Colon (tissue), 2 donors: Measurements from ENCODE around the gene BBS9.

Experiments
- FAIRE-seq: peaks from 2 replicates; lab custom pipeline; 2012; peaks lifted over from hg19 to GRCh38; lab: Jason Lieb, UNC
- donor health status: control.
- donor health status: control.

The BBS9 gene

GRCh38 chr7:33614357-33615117 is 485.2 kb downstream of the BBS9 start:
- FAIRE-seq: no peak

GRCh38 chr7:33616752-33617151 is 487.4 kb downstream of the BBS9 start:
- no peak for FAIRE-seq

- no peak for FAIRE-seq
These were observed 489.9 kb downstream of the BBS9 start for GRCh38 chr7:33619264-33619663.

- FAIRE-seq: peak; percentile 10
These were observed 493.9 kb downstream of the BBS9 start for GRCh38 chr7:33623267-33623666.

- no peak for FAIRE-seq
These were observed 494.9 kb downstream of the BBS9 start for GRCh38 chr7:33624215-33624614.

GRCh38 chr7:33626869-33627268 is 497.5 kb downstream of the BBS9 start:
- no peak for FAIRE-seq

- no peak for FAIRE-seq
These were observed 498.4 kb downstream of the BBS9 start for GRCh38 chr7:33627741-33628140.

- no peak for FAIRE-seq
These were observed 499.5 kb downstream of the BBS9 start for GRCh38 chr7:33628894-33629293.

GRCh38 chr7:33630359-33630758 is 501.0 kb downstream of the BBS9 start:
- FAIRE-seq: no peak

- no peak for FAIRE-seq
These were observed 503.0 kb downstream of the BBS9 start for GRCh38 chr7:33632322-33632721.

- no peak for FAIRE-seq
These were observed 503.6 kb downstream of the BBS9 start for GRCh38 chr7:33632840-33633525.

GRCh38 chr7:33634606-33635005 is 505.2 kb downstream of the BBS9 start:
- no peak for FAIRE-seq

- FAIRE-seq: no peak
These were observed 507.0 kb downstream of the BBS9 start for GRCh38 chr7:33636359-33636758.

- FAIRE-seq: no peak
These were observed 510.3 kb downstream of the BBS9 start for GRCh38 chr7:33639552-33640197.

GRCh38 chr7:33640741-33641140 is 511.4 kb downstream of the BBS9 start:
- no peak for FAIRE-seq

GRCh38 chr7:33642312-33642711 is 512.9 kb downstream of the BBS9 start:
- no peak for FAIRE-seq

- no peak for FAIRE-seq
These were observed 514.2 kb downstream of the BBS9 start for GRCh38 chr7:33643530-33643929.

- no peak for FAIRE-seq
These were observed 515.1 kb downstream of the BBS9 start for GRCh38 chr7:33644489-33644888.

GRCh38 chr7:33645104-33645503 is 515.7 kb downstream of the BBS9 start:
- FAIRE-seq: no peak

GRCh38 chr7:33646166-33646565 is 516.8 kb downstream of the BBS9 start:
- FAIRE-seq: no peak

GRCh38 chr7:33646891-33647391 is 517.6 kb downstream of the BBS9 start:
- no peak for FAIRE-seq

GRCh38 chr7:33649476-33650441 is 520.4 kb downstream of the BBS9 start:
- no peak for FAIRE-seq
